ENCODE results near the gene USP5. TPM values are rescaled to one million over a fixed set of nuclear protein-coding genes. Genes with fewer than 3 reads are reported as not detected.

Gene USP5
- total and polyA plus RNA-seq, 2 donors (not counting 3 experiments of a cell fraction or from before 2014, with no cell fraction given), result 68.9 to 135 TPM

DNA sequence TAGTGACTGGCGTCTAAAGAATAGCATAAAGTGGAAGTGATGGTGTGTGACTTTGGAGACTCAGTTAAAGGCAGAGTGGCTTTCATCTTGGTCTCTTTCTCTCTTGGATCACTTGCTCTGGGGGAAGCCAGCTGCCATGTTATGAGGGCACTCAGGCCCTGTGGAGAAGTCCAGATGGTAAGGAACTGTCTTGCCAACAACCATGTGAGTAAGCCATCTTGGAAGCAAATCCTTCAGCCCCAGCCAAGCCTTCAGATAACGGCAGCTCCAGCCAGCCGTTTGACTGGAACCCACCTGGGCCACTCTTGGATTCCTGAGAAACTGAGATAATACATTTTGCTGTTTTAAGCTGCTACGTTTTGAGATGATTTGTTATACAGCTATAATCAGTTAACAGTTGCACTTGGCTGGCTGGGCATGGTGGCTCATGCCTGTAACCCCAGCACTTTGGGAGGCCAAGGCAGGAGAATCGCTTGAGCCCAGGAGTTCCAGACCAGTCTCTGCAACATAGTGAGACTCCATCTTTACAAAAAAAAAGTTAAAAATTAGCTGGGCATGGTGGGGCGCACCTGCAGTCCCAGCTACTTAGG is 45.0 kb downstream of the USP5 start:
- intact Hi-C loops (cut with micrococcal nuclease), result no loop called here
- no peak for FAIRE-seq
- dilution Hi-C loops (cut with MboI; ENCODE audit: extremely low pct_ligation_motif_present, low sequenced_read_pairs), result no loop called here
- no peak for TF ChIP-seq FOS (IDR thresholded peaks at IDR 0.05; ENCODE audit: borderline replicate concordance, insufficient read depth, low read length)
- TF ChIP-seq, protein P1, sequence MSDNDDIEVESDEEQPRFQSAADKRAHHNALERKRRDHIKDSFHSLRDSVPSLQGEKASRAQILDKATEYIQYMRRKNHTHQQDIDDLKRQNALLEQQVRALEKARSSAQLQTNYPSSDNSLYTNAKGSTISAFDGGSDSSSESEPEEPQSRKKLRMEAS (IDR thresholded peaks at IDR 0.05; ENCODE audit: insufficient read depth, insufficient read length), result no peak
- no peak for TF ChIP-seq JUN (IDR thresholded peaks at IDR 0.05; ENCODE audit: borderline replicate concordance, insufficient read depth, insufficient read length, low read depth)
- TF ChIP-seq, protein P2, sequence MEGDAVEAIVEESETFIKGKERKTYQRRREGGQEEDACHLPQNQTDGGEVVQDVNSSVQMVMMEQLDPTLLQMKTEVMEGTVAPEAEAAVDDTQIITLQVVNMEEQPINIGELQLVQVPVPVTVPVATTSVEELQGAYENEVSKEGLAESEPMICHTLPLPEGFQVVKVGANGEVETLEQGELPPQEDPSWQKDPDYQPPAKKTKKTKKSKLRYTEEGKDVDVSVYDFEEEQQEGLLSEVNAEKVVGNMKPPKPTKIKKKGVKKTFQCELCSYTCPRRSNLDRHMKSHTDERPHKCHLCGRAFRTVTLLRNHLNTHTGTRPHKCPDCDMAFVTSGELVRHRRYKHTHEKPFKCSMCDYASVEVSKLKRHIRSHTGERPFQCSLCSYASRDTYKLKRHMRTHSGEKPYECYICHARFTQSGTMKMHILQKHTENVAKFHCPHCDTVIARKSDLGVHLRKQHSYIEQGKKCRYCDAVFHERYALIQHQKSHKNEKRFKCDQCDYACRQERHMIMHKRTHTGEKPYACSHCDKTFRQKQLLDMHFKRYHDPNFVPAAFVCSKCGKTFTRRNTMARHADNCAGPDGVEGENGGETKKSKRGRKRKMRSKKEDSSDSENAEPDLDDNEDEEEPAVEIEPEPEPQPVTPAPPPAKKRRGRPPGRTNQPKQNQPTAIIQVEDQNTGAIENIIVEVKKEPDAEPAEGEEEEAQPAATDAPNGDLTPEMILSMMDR (IDR thresholded peaks at IDR 0.05; ENCODE audit: extremely low read depth in 1 of 2, insufficient read depth in 1 of 2, low read depth in 1 of 2, low read length in 2 of 2), result no peak
- TF ChIP-seq POLR2A (IDR thresholded peaks at IDR 0.05; ENCODE audit: low read depth, low read length), result no peak
- no peak for TF ChIP-seq EZH2 (IDR thresholded peaks at IDR 0.05; ENCODE audit: borderline replicate concordance, low read depth, low read length, severe bottlenecking)
- TF ChIP-seq GATA2 (IDR thresholded peaks at IDR 0.05; ENCODE audit: insufficient read depth, insufficient read length, low read depth, low read length), result no peak
- no peak for TF ChIP-seq MYC (IDR thresholded peaks at IDR 0.05; ENCODE audit: low read depth, low read length)
- no peak for TF ChIP-seq POLR2AphosphoS5 (IDR thresholded peaks at IDR 0.05; ENCODE audit: insufficient read depth, low read depth, low read length)
- no peak overlapping the region for H3K4me3 ChIP-seq (replicated peaks in 1 of 3; ENCODE audit: insufficient read depth in 1 of 3, low read depth in 1 of 3, low read length in 3 of 3)
- ChIA-PET POLR2A (no interaction called here), CTCF (interaction anchor here (1.3 to 2.3 kb wide), 2 partner anchors 10 to 16 kb away, joined by 3 to 7 read pairs; no protein-coding TSS in a partner anchor)
- H3K79me2 ChIP-seq (ENCODE audit: control insufficient read depth, insufficient read depth, low read length), result no peaks in the 10 kb centered on the region
- H3K4me2 ChIP-seq (ENCODE audit: insufficient read depth, low read length), result no peak overlapping the region
- H4K20me1 ChIP-seq (replicated peaks; ENCODE audit: control insufficient read depth, extremely low read depth, insufficient read depth, low read length), result no peaks in the 10 kb centered on the region
- no peak for DNase-seq (ENCODE audit: low read depth, low spot score)
- no peaks in the 10 kb centered on the region for H3K36me3 ChIP-seq (ENCODE audit: control insufficient read depth in 2 of 2, extremely low read depth in 1 of 2, insufficient read depth in 2 of 2, low read length in 2 of 2)
- no peak overlapping the region for H3K27ac ChIP-seq (ENCODE audit: insufficient read depth, low read depth, low read length)
- H3K9me3 ChIP-seq (replicated peaks; ENCODE audit: control insufficient read depth, insufficient read depth, low read length), result no peaks in the 10 kb centered on the region
- H2AFZ ChIP-seq (ENCODE audit: low read depth, low read length), result no peak overlapping the region
- H3K4me1 ChIP-seq (ENCODE audit: control insufficient read depth, extremely low read depth, insufficient read depth, low read length), result no peaks in the 10 kb centered on the region
- no peaks in the 10 kb centered on the region for H3K27me3 ChIP-seq (ENCODE audit: control insufficient read depth in 2 of 2, insufficient read depth in 2 of 2, low read length in 2 of 2)
- no TSS peak for BruUV-seq (replicated peaks)
- H3K9me1 ChIP-seq (replicated peaks; ENCODE audit: control insufficient read depth, extremely low read depth, insufficient read depth, low read length), result no peaks in the 10 kb centered on the region
- H3K9ac ChIP-seq (replicated peaks; ENCODE audit: extremely low read depth, insufficient read depth, low read length), result no peak overlapping the region
